Muscle of arm (tissue), 12 donors: ENCODE measurements around the gene UNC119. TPM values are rescaled to one million over a fixed set of nuclear protein-coding genes. Genes with fewer than 3 reads are reported as not detected.

Experiments used
- DNase-seq: peaks from one replicate; pipeline ENCODE4 v3.0.0-alpha.2; 2013
- polyA plus RNA-seq, 12 donors: library from polyadenylated mRNA; unstranded; fragments of 120-200 nt; gene quantifications; one replicate each; pipeline ENCODE4 v1.2.1, GENCODE V29; 2013; ENCODE audit not compliant: insufficient read length in 12 of 12

The UNC119 gene
- polyA plus RNA-seq, 12 donors = 10.0 to 35.2 (median 14.3) TPM; not detected in 1

- DNase-seq = no peak
These were observed 6.5 kb downstream of the UNC119 start for GRCh38 chr17:28545787-28546415.

- no peak for DNase-seq
These were observed 7.3 kb downstream of the UNC119 start for GRCh38 chr17:28545141-28545503.

- DNase-seq = no peak
These were observed 7.9 kb downstream of the UNC119 start for GRCh38 chr17:28544402-28545140.

GRCh38 chr17:28541439-28541838 is 11.0 kb downstream of the UNC119 start:
- DNase-seq = no peak

GRCh38 chr17:28540231-28540630 is 12.2 kb downstream of the UNC119 start:
- no peak for DNase-seq

- no peak for DNase-seq
These were observed 14.0 kb downstream of the UNC119 start for GRCh38 chr17:28538296-28538895.

GRCh38 chr17:28537219-28537610 is 15.2 kb downstream of the UNC119 start:
- DNase-seq = no peak

- DNase-seq = no peak
These were observed 15.7 kb downstream of the UNC119 start for GRCh38 chr17:28536532-28537218.

GRCh38 chr17:28534740-28535375 is 17.6 kb downstream of the UNC119 start:
- no peak for DNase-seq

- no peak for DNase-seq
These were observed 19.2 kb downstream of the UNC119 start for GRCh38 chr17:28533091-28533807.

- no peak for DNase-seq
These were observed 20.1 kb downstream of the UNC119 start for GRCh38 chr17:28532050-28532960.

- DNase-seq = no peak
These were observed 21.5 kb downstream of the UNC119 start for GRCh38 chr17:28530926-28531325.

GRCh38 chr17:28530250-28530649 is 22.2 kb downstream of the UNC119 start:
- no peak for DNase-seq

- no peak for DNase-seq
These were observed 23.4 kb downstream of the UNC119 start for GRCh38 chr17:28529013-28529400.

GRCh38 chr17:28528327-28529012 is 24.0 kb downstream of the UNC119 start:
- DNase-seq = no peak

- DNase-seq = no peak
These were observed 24.6 kb downstream of the UNC119 start for GRCh38 chr17:28527859-28528258.

GRCh38 chr17:28527181-28527681 is 25.2 kb downstream of the UNC119 start:
- DNase-seq = no peak

- no peak for DNase-seq
These were observed 26.0 kb downstream of the UNC119 start for GRCh38 chr17:28526381-28526780.
